ENCODE data around the gene PNLIPRP1. TPM values are rescaled to one million over a fixed set of nuclear protein-coding genes. Genes with fewer than 3 reads are reported as not detected.

Gene PNLIPRP1
- total and polyA plus RNA-seq, 10 of the 15 experiments (the other 5 are each of a cell fraction or from before 2014, with no cell fraction given), result 0.74 TPM; not detected in 9

GRCh38 chr10:116607336-116607735, 16.6 kb downstream of the PNLIPRP1 start:
- DNase-seq (ENCODE audit: low read depth, low spot score) (no peak), FAIRE-seq (no peak), ATAC-seq (no peak)
- H3K4me3 ChIP-seq, result no peak overlapping the region
- no TSS peak for BruUV-seq (replicated peaks)
- 27% methylated on average over 6 of the region's 6 CpGs for WGBS (ENCODE audit: insufficient coverage, insufficient replicate concordance, low lambda C conversion rate, missing lambda C conversion rate)
- no peaks in the 10 kb centered on the region for H3K4me1 ChIP-seq (ENCODE audit: control insufficient read depth, insufficient read depth, low read length)
- no peaks in the 10 kb centered on the region for H4K20me1 ChIP-seq (ENCODE audit: control insufficient read depth, insufficient read depth)
- no peak overlapping the region for H3K27ac ChIP-seq (ENCODE audit: control insufficient read depth, insufficient read depth)
- no peak overlapping the region for H3K9ac ChIP-seq (ENCODE audit: control insufficient read depth, insufficient read depth, low read length)
- H3K4me2 ChIP-seq (ENCODE audit: control insufficient read depth, insufficient read depth), result no peak overlapping the region
- no peaks in the 10 kb centered on the region for H3K9me3 ChIP-seq (replicated peaks; ENCODE audit: control insufficient read depth, insufficient read depth, low read length)
- no peaks in the 10 kb centered on the region for H3K79me2 ChIP-seq (ENCODE audit: control insufficient read depth, insufficient read depth, low read length)
- H3K27me3 ChIP-seq (replicated peaks in 1 of 2; ENCODE audit: control insufficient read depth in 2 of 2, insufficient read depth in 2 of 2, low read length in 1 of 2), result no peaks in the 10 kb centered on the region
- RAD21 ChIA-PET (ENCODE audit: unreplicated experiment), result no interaction called here
- intact Hi-C loops (cut with micrococcal nuclease; ENCODE audit: unreplicated experiment) (no loop called here), in situ Hi-C loops (cut with MboI) (no loop called here)
- H3K36me3 ChIP-seq (ENCODE audit: control insufficient read depth in 2 of 2, insufficient read depth in 2 of 2, low read length in 1 of 2), result no peaks in the 10 kb centered on the region
- no peak overlapping the region for H2AFZ ChIP-seq (ENCODE audit: control insufficient read depth, low read depth, low read length)
- POLR2A ChIA-PET, result no interaction called here
- CTCF ChIA-PET, result no interaction called here
- SMC1A ChIA-PET (ENCODE audit: uncharacterized antibody, unreplicated experiment), result no interaction called here
- TF ChIP-seq RAD21 (IDR thresholded peaks at IDR 0.05; ENCODE audit: insufficient read depth, low read depth, low read length) (no peak), SUZ12 (IDR thresholded peaks at IDR 0.05; ENCODE audit: unreplicated experiment) (no peak), NFXL1 (IDR thresholded peaks at IDR 0.05; ENCODE audit: borderline replicate concordance) (no peak), IRF4 (IDR thresholded peaks at IDR 0.05; ENCODE audit: low read depth, low read length) (no peak), YBX1 (IDR thresholded peaks at IDR 0.05) (no peak), SMAD5 (IDR thresholded peaks at IDR 0.05; ENCODE audit: low read depth) (no peak), ZNF217 (IDR thresholded peaks at IDR 0.05) (no peak), BCLAF1 (IDR thresholded peaks at IDR 0.05) (no peak), STAT1 (conservative IDR thresholded peaks at IDR 0.05) (no peak), REST (IDR thresholded peaks at IDR 0.05; ENCODE audit: low read depth, low read length) (no peak)
